NT2/D1 (cell line): ENCODE results near the gene NCAPD3.

ENCODE experiments used
- SUZ12 ChIP-seq: IDR thresholded peaks from 2 replicates; pipeline ENCODE4 v1.6.1; 2011; ENCODE audit not compliant: insufficient read length, insufficient read depth; ENCODE audit errors: extremely low read depth
- YY1 ChIP-seq: IDR thresholded peaks from 2 replicates; pipeline ENCODE4 v1.6.1; 2011; ENCODE audit not compliant: insufficient read length, insufficient read depth

DNA sequence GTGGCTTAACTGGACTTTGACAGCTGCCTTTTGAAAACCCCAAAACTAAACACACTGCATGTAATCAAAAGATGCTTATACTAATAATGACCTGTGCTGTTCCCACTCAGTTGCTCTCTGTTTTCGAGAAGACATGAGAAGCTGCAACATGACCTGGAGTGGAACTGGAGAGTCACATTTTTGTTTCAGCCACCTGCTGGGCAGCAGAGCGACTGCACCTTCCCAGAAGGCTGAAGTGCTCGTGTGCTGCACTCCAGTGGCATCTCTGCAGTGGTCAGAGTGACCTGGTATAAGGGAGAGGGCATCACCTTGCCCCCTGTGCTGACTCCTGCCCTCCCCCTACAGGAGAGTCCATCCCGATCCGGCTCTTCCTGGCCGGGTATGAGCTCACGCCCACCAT is 20.8 kb upstream of the NCAPD3 start:
- TF ChIP-seq SUZ12 (no peak), YY1 (no peak)
